CD4-positive, alpha-beta T cell treated with Interleukin-10 for 1 hour (primary cell): ENCODE measurements around the gene DYNAP.

Experiments
- DNase-seq: peaks from one replicate; pipeline ENCODE4 v3.0.0-alpha.2; 2020

Gene DYNAP

DNA sequence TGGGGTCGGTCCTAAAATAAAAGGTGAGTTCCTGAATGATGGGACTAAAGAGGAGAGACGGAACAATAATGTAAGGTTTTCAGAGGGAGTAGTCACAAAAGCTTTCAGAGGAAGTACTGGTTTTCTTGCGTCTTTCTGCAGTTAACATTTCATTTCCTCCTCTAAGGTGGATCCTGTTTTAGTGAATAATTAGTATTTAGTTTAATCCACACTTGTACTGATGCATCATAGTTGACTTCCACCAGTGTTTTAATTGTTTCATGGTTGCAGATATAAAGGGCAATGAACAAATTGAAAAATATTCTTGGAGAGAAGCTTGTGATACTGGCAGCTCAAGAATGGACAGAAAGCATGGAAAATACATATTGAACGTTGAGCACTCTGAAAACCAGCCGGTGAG is at the start of gene DYNAP:
Gene DYNAP, plus strand, starts transcription at position 301 of the 400 bp plus-strand sequence. Its CDS starts 38 bp downstream, at position 339.
- DNase-seq: no peak

DNA sequence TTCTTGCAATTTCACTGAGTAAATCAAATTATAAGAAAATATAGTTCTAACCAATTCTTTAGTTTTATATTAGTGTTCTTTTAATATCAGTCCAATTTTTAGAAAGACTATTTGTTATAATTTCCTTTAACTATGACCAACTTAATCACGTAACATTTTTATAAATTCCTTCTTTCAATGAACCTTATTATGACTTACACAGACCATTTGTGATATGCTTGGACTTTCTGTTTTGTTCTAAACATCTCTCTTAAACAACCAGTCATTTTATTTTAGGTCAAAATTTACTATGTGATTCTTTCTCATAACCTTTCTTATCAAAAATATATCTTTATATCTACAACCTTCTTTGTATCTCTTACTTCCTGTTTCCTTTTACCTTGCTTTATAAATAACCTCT is 39.5 kb upstream of the DYNAP start:
- no peak for DNase-seq

- no peak for DNase-seq
These were observed 35.8 kb upstream of the DYNAP start for GRCh38 chr18:54555286-54555685.

GRCh38 chr18:54555996-54556395 is 35.0 kb upstream of the DYNAP start:
- DNase-seq: no peak

DNA sequence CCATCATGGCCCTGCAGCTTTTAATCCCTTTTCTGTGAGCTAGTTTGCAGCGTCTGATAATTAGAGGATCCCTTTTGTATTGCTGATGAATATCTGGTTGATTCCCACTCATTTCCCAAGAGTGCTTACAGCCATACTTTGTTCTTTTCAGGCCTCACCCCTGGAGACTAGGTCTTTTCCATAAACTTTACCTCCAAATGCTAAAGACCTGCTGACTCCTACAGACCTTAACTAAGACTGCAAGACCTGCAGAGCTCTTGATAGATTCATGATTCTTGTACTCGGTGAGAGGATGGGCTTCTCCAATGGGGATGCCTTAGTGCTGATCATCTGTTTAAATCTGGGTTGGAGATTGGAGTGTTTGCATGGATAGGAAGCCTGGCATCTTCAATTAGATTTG is 33.1 kb upstream of the DYNAP start:
- no peak for DNase-seq

DNA sequence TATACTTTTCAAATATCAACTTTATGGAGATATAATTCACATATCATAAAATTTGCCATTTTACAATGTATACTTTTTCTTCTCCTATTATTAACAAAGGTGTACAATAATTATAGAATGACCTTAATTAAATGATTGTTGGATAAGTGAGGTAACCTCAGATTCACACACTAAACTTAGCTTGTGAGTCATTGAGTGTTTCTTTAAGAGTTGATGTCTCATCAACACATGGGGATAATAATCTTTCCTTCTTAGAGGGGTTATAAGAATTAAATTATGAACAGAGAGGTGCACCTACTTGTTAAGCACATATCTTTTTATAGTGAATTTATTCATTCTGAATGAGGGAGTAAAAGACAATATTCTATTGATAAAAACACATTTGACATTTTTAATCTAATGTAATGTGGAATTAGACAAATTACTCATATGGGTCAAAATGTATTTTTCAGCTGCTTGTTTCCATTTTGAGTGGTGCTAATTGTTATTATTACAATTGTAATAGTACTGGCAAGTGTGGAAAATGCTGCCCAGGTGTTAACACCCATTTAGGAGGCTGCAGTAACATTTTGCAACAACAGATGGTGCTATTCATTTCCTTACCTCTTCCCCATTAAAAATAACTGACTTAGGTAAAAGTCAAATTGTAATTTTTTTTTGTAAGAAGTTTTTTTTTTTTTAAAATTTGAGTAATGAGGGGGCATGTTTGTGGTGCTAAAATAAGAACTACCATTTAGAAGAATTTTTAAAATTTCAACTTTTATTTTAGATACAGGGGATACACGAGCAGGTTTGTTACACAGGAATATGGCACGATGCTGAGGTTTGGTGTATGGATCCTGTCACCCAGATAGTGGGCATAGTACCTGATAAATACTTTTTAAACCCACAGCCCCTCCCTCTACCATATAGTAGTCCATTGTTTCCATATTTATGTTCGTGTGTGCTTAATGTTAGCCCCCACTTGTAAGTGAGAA is 32.1 kb upstream of the DYNAP start:
- peak; percentile 22 for DNase-seq

GRCh38 chr18:54561706-54562267 is 29.3 kb upstream of the DYNAP start:
- DNase-seq: no peak

GRCh38 chr18:54580202-54580729 is 10.8 kb upstream of the DYNAP start:
- no peak for DNase-seq

- no peak for DNase-seq
These were observed 7.0 kb upstream of the DYNAP start for GRCh38 chr18:54584065-54584464.

DNA sequence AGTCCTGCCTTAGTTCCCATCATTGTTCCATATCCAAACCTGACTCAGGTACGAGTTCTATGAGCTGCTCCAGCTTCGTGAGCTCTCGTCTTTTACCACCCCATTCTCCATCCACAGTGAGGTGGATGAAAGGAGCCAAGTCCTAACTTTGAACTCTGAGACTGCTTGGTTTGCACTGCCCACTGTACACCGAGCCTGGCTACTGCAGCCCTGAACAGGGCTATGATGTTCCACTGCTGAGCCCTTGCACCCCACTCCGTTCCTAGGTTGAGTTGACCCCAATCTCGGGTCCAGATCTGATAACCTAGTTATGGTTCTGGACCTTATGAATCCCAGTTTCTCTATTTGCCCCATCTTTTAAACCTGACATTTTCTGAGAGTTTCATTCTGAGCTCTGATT is 5.3 kb upstream of the DYNAP start:
- DNase-seq: no peak

GRCh38 chr18:54604211-54604610 is 13.2 kb downstream of the DYNAP start:
- no peak for DNase-seq

GRCh38 chr18:54606835-54607212 is 15.8 kb downstream of the DYNAP start:
- no peak for DNase-seq

GRCh38 chr18:54607213-54608027 is 16.4 kb downstream of the DYNAP start:
- DNase-seq: no peak

DNA sequence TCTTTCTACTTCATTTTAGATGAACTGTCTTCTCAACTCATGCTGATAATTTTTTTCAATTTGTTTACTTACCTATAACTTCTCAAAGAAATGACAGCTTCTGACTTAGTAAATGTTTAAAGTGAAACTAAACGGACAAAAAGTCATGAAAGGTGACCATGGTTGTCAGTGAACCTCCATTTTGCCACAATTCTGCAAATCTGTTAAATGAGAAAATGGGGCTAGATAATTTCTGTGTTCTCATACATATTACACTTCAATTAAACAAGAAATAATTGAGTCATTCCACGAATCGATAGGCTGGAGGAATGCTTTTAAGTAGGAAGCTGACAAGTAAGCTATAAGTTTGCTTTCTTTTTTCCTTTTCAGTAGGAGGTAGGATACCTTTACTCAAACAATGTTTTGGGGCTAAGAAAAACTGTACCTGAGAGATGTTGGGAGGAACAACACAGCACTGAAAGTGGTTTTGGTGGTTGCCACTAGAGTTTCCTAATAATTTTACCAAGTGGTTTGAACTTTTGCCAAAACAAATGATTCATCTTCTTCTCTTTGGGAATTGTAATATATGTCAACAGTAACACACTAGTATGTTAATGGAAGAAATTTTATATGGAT is 17.1 kb downstream of the DYNAP start:
- no peak for DNase-seq

DNA sequence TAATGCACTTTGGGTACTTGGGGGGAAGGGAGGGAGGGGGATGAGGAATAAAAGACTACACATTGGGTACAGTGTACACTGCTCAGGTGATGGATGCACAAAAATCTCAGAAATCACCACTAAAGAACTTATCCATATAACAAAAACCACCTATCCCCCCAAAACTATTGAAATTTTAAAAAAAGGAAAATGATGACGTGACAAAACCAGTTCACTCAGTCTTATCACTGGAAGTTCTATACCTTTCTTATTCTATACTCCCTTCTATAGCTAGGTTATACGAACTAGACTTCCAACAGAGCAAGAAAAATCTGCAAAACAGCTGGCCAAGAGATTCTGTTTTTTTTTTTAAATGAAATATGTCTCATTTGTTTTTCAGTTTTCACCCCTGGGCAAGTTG is 20.8 kb downstream of the DYNAP start:
- no peak for DNase-seq

GRCh38 chr18:54612237-54612636 is 21.2 kb downstream of the DYNAP start:
- no peak for DNase-seq

DNA sequence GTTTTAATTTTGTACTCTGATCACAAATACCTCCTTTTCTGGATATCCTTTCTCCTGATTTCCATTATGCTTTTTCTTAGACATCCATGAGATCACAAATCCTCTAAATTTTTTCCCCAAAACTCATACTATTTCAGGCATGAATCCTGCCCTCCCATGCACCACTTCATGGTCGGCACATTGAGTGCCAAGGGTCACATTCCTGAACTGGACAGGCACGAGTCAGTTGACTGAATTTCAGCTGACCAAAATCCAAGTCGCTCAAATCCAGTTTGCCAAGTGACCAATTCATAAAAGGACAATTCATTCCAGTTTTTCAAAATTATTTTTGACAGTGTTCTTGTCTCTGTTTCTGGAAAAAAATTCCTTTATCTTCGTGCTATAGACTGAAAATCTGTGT is 22.1 kb downstream of the DYNAP start:
- DNase-seq: no peak

DNA sequence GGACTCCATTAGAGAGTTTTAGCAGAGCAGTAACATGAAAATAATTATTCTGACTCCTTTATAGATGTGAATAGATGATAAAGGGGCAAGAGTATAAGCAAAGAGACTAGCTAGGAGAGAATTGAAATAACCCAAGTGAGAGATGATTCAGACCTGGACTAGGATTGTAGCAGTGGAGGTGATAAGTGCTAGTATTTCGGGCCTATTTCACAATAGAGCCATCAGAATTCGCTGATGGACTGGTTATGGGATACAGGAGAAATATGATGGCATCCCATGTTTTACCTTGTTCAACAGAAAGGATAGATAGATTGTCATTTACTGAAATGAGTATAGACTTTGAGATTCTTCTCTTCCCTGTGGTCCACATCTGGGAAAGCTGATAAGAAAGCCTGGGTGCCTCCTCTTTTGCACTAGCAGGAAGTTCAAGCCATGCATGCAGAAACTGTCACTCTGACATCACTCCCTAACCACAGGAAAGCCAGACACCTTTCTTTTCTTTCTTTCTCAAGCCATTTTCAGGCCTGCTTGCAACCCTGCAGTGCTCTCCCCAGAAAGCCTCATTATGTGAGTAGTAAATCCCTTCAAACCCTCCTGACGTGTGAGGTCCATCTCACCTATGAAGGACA is 25.3 kb downstream of the DYNAP start:
- no peak for DNase-seq

DNA sequence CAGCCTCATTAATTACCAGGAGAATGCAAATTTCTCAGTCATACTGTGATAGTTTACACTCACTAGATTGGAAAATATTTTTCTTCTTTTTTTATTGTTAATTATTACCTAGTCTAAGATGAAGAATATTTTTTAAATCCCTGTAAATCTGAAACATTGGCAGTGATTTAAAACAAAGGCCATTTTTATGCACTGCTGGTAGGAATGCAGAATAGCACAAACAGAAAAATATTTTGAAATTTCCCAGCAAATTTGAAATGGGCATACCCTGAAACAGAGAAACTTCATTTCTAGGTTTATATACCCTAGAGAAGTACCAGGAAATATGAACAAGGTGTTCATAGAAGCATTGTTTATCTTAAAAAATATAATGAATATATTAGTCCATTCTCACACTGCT is 31.0 kb downstream of the DYNAP start:
- DNase-seq: no peak

DNA sequence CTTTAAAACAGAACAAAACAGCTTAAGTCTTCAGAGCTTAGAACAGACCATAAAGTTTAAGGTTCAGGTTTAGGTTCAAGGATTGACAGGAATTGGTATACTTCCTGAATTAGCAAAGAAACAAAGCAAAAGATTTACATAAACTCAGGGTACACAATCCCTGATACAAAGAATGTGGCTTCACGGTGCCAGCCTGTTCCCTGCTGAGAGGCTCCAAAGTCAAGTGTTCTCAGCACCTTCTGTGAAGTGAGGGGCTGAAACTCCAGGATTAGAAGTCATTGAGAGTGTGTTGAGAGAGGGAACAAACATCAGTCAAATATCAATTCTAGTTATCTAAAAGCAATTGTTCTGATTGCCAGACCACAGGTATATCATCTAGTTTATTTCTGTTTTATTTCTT is 35.7 kb downstream of the DYNAP start:
- DNase-seq: no peak

GRCh38 chr18:54630963-54631362 is 39.9 kb downstream of the DYNAP start:
- DNase-seq: no peak

- DNase-seq: no peak
These were observed 45.2 kb downstream of the DYNAP start for GRCh38 chr18:54636217-54636616.
